Cardiac fibroblast (primary cell): ENCODE results near the gene C10orf67.

Experiments
- DNase-seq, 2 donors: peaks; one replicate each; pipeline versions ENCODE4 v3.0.0 to v3.0.0-alpha.2; 2010; ENCODE audit warnings: low read depth in 2 of 2
- H3K4me3 ChIP-seq, 2 donors: replicated peaks in 1 of 2; 1 replicate in 1 of 2; 2 replicates in 1 of 2; pipeline ENCODE4 v1.5.1; 2011; ENCODE audit warnings: low read depth in 2 of 2, low read length in 2 of 2, mild to moderate bottlenecking in 2 of 2, moderate library complexity in 1 of 2
- TF ChIP-seq, protein P1 (sequence below): IDR thresholded peaks from one replicate; pipeline ENCODE4 v1.5.1; 2011; ENCODE audit warnings: low read depth, mild to moderate bottlenecking, low read length, inconsistent platforms

C10orf67 gene

DNA sequence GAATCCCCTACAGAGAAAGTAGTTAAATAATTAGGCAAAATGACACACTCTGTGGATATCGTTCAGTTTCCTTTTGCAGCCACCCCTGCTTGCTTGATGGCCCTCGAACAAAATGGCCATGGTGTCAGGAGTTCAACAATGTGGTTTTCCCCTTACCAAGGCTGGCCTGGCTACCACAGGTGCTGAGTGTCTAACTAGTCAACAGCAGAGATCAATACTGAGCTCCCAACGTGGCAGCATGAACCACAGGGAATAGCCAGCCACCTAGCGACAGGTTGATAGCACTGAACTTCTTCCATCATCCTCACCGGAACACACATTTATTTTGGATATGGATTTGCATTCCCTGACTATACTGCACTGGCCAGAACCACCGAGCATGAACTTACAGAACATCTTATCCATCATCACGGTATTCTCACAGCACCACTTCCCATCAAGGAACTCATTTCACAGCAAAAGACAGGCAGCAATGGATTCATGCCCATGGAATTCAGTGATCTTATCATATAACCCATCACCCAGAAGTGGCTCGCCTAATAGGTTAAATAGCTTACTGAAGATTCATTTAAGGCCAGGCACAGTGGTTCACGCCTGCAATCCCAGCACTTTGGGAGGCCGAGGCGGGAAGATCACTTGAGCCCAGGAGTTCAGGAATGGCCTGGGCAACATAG lies 6.3 kb downstream of the C10orf67 start:
- TF ChIP-seq, protein P1, sequence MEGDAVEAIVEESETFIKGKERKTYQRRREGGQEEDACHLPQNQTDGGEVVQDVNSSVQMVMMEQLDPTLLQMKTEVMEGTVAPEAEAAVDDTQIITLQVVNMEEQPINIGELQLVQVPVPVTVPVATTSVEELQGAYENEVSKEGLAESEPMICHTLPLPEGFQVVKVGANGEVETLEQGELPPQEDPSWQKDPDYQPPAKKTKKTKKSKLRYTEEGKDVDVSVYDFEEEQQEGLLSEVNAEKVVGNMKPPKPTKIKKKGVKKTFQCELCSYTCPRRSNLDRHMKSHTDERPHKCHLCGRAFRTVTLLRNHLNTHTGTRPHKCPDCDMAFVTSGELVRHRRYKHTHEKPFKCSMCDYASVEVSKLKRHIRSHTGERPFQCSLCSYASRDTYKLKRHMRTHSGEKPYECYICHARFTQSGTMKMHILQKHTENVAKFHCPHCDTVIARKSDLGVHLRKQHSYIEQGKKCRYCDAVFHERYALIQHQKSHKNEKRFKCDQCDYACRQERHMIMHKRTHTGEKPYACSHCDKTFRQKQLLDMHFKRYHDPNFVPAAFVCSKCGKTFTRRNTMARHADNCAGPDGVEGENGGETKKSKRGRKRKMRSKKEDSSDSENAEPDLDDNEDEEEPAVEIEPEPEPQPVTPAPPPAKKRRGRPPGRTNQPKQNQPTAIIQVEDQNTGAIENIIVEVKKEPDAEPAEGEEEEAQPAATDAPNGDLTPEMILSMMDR = no peak
- DNase-seq = peak; percentile 25 to 52
- no peak overlapping the region for H3K4me3 ChIP-seq

DNA sequence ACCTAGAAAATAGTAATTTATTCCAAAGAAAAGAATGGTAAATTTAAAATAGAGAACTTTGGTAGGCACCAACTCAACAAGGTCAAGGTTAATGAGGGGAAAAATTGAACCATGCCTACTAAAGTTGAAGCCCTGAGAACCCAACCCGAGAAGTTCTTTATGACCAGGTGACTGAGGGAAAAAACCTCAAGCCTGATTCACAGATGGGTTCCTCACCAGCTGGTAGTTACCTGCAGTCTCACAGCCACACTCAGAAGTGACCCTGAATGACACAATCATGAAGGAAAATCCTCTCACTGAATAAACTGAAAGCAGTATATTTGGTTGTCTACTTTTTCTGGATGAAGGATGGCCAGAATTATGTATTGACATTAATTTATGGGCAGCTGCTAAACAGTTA lies 7.0 kb downstream of the C10orf67 start:
- no peak overlapping the region for H3K4me3 ChIP-seq
- TF ChIP-seq, protein P1 = no peak
- DNase-seq = no peak

DNA sequence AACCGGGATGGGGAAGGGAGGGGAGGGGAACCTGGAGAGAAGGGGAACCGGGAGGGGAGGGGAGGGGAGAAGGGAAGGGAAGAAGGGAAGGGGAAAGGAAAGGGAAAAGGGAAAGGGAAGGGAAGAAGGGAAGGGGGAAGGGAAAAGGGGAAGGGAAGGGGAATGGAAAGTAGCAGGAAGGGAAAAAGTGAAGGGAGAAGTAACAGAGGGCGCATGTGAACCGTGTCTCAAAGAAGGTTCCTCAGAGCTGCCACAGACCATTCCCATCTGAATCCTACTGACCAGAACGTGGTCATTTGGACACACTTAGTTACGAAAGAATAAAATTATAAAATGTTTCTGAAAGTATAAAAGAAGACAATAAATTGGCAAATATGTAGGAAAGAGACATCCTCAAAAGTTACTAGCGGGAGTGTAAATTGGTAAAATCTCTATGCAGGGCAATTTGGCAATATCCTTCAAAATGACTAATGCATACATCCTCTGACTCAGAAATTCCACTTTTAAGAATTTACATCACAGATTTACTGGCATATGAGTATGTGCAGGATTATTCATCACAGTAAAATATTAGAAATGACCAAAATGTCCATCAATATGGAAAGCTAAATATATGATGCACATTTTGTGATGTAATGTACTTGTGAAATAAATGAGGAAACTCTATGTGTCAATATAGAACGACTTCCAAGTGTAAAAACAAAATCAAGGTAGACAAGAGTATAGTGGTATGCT lies 12.9 kb downstream of the C10orf67 start:
- TF ChIP-seq, protein P1 = no peak
- DNase-seq = peak; percentile 89 to 94
- H3K4me3 ChIP-seq = no peak overlapping the region

DNA sequence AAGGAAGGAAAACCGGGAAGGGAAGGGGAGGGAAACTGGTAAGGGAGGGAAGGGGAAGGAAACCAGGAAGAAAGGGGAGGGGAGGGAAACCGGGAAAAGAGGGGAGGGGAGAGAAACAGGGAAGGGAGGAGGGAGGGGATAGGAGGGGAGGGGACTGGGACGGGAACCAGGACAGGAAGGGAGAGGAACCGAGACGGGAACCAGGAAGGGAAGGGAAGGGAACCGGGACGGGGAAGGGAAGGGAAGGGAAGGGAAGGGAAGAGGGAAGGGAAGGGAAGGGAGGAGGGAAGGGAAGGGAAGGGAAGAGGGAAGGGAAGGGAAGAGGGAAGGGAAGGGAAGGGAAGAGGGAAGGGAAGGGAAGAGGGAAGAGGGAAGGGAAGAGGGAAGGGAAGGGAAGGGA lies 13.6 kb downstream of the C10orf67 start:
- DNase-seq = no peak
- TF ChIP-seq, protein P1 = no peak
- no peak overlapping the region for H3K4me3 ChIP-seq

DNA sequence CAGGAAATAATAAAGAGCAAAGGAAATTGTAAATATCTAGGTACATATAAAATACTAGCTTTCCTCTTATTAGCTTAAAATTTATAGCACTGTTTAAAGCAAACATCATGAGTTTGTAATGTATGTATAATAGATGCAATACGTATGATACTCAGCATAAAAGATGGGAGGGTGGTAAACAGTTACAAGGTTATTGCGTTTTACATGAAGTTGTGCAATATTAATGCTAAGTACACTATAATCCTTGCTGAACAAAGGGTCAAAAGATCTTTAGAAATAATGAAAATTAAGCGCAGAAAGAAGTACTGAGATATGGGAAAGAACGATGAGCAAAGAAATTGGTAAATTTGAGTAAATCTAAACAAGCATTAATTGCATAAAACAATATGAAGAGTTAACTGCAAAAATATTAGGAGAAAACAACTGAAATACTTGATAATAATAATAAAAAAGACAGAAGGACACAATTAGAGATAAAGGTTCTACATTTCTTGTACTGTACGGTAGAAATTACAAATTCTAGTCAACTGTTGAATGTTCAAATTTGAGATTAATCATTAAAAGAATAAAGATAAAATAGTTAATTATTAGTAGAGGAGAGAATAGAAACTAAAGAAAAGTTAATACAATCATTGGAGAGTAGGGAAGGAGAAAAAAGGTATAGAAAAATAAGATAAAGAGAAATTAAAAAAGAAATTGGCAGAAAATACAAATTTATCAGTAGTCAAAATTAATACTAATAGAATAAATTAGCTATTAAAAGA lies 17.9 kb downstream of the C10orf67 start:
- H3K4me3 ChIP-seq = no peak overlapping the region
- no peak for DNase-seq
- TF ChIP-seq, protein P1 = no peak

DNA sequence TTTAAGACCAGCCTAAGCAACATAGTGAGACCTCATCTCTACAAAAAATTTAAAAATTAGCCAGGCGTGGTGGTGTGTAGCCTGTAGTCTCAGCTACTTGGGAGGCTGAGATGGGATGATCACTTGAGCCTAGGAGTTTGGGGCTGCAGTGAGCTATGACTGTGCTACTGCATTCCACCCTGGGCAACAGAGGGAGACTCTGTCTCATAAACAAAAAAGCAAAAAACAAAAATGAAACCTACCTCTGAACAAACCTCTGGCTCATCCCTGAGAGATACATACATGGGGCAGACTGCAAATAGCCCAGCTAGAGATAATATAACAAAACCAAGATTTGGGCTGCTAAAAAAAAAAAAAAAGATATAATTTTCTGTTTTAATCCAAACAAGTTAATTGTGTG lies 19.5 kb downstream of the C10orf67 start:
- TF ChIP-seq, protein P1 = no peak
- no peak overlapping the region for H3K4me3 ChIP-seq
- DNase-seq = no peak
